Erythroblast (primary cell): ENCODE results near the gene NDUFS5.
"Not testable (repeated sequence)": the region's sequence is repeated elsewhere in the genome, so short reads cannot be mapped to it uniquely, and the experiment has no call there.

Experiments used
- DNase-seq, 2 experiments: peaks; one replicate each; lab custom pipeline; 2025; lab: John Stamatoyannopoulos, UW
- GATA1 ChIP-seq: IDR thresholded peaks from 2 replicates; pipeline ENCODE4 v1.6.1; 2011; ENCODE audit warnings: low read depth, mild to moderate bottlenecking, control low read depth, low read length, moderate library complexity
- POLR2A ChIP-seq: IDR thresholded peaks from 2 replicates; pipeline ENCODE4 v1.6.1; 2011; ENCODE audit warnings: mild to moderate bottlenecking, low read length

Gene NDUFS5

GRCh38 chr1:39026051-39026865, at the start of gene NDUFS5:
Gene NDUFS5 (plus strand): TSS chr1:39026350. CDS start chr1:39028725, 2,375 bp downstream.
- TF ChIP-seq POLR2A (peak; percentile 99), GATA1 (no peak)

DNA sequence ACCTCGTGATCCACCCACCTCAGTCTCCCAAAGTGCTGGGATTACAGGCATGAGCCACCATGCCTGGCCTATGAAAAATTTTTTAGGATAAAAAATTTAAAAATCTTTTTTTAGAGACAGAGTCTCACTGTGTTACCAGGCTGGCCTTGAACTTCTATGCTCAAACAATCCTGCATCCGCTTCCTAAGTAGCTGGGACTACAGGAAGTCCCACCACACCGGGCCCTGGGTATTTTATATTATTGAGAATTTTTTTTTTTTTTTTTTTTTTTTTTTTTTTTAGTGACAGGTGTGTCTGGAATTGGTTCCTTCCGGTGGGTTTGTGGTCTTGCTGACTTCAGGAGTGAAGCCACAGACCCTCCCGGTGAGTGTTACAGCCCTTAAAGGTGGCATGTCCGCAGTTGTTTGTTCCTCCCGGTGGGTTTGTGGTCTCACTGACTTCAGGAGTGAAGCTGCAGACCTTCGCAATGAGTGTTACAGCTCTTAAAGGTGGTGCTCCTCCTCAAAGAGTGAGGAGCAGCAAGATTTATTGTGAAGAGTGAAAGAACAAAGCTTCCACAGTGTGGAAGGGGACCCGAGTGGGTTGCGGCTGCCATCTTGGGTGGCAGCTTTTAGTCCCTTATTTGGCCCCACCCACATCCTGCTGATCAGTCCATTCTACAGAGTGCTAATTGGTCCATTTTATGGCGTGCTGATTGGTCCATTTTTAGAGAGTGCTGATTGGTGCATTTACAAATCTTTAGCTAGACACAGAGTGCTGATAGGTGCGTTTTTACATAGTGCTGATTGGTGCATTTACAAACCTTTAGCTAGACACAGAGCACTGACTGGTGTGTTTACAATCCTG, 48.5 kb upstream of the NDUFS5 start:
- DNase-seq, result peak in 1 of 2 experiments; percentile 26

More at GRCh38 chr1:39026051-39026865, at the start of gene NDUFS5:
- peak; percentile 90 to 91 for DNase-seq

DNA sequence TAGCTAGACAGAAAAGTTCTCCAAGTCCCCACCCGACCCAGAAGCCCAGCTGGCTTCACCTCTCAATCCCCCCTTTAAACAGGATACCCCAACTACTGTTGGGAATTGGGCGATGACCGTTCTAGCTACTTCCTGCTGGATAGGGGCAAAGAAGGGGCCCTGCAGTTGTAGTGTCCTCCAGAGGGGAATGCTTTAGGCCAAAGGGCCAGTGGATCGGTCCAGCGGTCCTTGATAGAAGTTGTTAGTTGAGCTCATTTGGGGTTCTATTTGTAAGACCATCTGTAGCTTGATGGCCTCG, 48.0 kb upstream of the NDUFS5 start:
- peak; percentile 14 to 26 for DNase-seq

- DNase-seq, result not testable (repeated sequence)
These were observed 46.8 kb upstream of the NDUFS5 start for GRCh38 chr1:38979380-38979779.

DNA sequence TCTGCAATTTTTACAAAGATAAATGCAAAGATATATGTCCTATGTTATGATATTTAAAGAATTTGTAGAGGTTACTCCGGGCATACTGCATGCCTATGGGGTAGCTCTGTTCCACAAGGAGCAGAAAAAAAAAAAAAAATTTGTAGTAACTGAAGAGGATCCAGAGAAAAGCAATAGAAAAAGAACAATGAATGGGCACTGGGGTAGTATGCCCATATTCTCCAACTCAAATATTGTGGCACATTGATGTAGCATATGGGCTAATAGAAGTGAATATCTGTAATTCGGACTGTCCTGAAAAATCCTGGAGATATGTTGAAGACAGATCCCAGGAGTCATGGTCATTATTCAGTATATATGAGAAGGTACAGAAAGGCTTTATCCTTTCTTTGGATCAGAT, 36.2 kb upstream of the NDUFS5 start:
- TF ChIP-seq GATA1 (no peak), POLR2A (no peak)
- no peak for DNase-seq

DNA sequence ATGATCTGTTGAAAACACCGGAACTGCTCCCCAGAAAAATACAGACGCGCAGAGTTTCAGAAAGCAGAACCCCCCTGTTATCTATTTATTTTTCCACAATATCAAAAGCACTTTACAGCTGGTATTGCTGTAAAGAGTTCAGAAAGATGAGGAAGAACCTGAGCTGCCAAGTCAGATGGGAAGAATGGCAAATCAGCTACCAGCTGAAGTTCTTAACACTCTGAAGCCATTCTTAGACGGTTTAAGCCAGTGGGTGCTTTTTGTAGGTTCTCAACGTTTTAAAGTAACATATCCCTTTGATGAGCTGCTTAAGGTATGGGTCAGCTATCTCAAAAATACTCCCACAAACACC, 35.8 kb upstream of the NDUFS5 start:
- TF ChIP-seq GATA1, result no peak
- no peak for TF ChIP-seq POLR2A
- no peak for DNase-seq

GRCh38 chr1:38990738-38991637, 35.2 kb upstream of the NDUFS5 start, which contains the start of gene AKIRIN1:
Gene AKIRIN1 (plus strand): TSS chr1:38991276. CDS start chr1:38991381, 105 bp downstream.
- peak; percentile 98 for DNase-seq
- TF ChIP-seq GATA1, result no peak
- peak; percentile 89 for TF ChIP-seq POLR2A

DNA sequence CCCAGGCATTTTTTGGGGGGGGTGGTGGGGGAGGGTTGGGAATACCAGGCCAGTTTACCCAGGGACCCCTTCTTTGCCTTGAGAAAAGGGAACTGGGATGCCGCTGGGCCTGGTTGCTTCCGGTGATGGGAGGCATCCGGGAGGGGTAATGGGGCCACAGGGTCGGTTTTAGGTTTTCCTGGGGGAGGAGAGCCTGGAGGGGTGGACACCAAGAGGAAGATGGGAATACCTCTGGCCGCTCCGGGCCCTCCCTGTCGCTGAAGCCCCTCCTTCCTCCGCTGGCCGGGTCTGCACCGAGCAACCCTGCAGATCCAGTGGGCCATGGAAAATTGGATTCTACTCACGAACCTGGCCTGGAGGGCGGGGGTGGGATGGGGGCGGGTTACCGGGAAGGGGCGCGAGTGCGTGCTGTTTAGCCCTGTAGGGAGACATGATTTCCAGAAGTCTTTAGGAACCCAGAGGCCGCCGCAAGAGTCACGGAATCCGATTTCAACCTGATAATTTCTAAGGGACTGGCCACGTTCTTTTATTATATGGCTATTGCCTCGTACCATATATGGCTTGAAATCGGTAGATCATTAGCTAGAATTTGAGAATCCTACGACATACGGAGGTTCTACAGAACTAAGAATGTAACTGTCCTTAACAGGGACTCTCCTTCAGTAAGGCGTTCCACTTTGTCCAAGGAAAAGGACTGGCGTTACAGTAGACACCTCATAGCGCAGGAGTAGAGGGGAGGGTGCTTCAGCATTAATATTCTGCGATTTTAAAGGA, 34.3 kb upstream of the NDUFS5 start:
- TF ChIP-seq GATA1 (no peak), POLR2A (no peak)
- peak; percentile 52 to 57 for DNase-seq

DNA sequence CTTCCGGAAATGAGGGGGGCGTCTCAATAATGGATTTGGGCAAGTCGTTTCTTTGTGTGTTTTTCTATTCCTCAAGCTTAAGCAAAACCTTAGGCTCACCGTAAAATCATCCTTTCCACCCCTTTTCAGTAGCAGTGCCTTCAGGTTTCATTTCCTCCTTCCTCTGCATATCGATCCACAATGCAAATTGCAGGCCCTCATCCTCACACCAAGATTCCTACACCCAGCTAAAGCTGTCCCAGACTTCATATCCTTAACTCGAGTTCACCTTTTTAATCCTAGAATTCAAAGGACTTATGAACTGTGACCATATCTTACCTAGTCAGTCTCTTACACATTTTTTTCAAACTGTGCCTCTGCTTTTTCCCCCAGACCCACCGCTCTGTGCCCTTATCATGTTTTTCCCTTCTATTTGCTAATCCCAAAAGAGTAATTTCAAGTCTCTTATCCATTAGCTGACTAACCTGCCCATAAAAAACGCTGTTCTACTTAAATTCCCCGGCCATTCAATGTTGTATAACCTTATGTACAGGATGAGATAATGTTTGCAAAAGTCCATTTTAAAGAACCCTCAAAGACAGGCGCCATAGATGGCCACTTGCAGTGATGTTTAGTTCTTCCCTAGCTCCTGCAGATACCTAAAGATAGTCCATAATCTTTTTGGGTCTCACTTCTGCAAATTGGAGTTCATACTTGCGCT, 33.6 kb upstream of the NDUFS5 start:
- peak in 1 of 2 experiments; percentile 43 for DNase-seq
- TF ChIP-seq GATA1, result no peak
- TF ChIP-seq POLR2A, result no peak

DNA sequence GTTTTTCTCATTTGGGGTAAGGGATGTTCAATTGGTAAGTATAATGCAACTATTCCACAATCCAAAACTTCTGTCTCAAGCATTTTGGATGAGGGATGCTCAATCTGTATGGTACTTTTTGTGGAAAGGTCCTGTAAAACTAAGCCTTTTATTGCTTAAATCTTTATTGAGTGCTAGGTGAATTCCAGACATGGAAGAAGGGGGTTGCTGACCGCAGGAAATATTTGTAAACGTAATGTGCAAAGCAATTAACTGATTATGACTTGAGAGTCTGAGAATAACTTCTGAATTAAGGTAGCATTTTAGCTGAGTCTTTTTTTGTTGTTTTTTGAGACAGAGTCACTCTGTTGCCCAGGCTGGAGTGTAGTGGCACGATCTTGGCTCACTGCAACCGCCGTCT, 32.0 kb upstream of the NDUFS5 start:
- no peak for DNase-seq
- no peak for TF ChIP-seq GATA1
- TF ChIP-seq POLR2A, result no peak

GRCh38 chr1:38997034-38997900, 28.9 kb upstream of the NDUFS5 start:
- no peak for TF ChIP-seq GATA1
- TF ChIP-seq POLR2A, result no peak
- no peak for DNase-seq

GRCh38 chr1:38997901-38998190, 28.3 kb upstream of the NDUFS5 start:
- DNase-seq, result no peak
- TF ChIP-seq POLR2A, result no peak
- no peak for TF ChIP-seq GATA1
